HTR-8/SVneo (cell line): ENCODE measurements around the gene KRTAP10-3.
"Not testable (repeated sequence)": the region's sequence is repeated elsewhere in the genome, so short reads cannot be mapped to it uniquely, and the experiment has no call there.

Experiments used
- DNase-seq: peaks from one replicate; pipeline ENCODE4 v3.0.0; 2011; ENCODE audit warnings: low spot score, mixed read lengths; ENCODE audit not compliant: insufficient read length
- FAIRE-seq: peaks from 2 replicates; lab custom pipeline; 2011; peaks lifted over from hg19 to GRCh38; lab: Jason Lieb, UNC

Gene KRTAP10-3

GRCh38 chr21:44590897-44591800 lies 32.6 kb upstream of the KRTAP10-3 start:
- not testable (repeated sequence) for DNase-seq, FAIRE-seq

- FAIRE-seq (no peak), DNase-seq (no peak)
Observed at GRCh38 chr21:44590311-44590721, 31.7 kb upstream of the KRTAP10-3 start.

- FAIRE-seq, result no peak
- no peak for DNase-seq
Observed at GRCh38 chr21:44589586-44590305, 31.2 kb upstream of the KRTAP10-3 start.

GRCh38 chr21:44589094-44589493 lies 30.5 kb upstream of the KRTAP10-3 start:
- no peak for DNase-seq
- FAIRE-seq, result no peak

- FAIRE-seq (no peak), DNase-seq (no peak)
Observed at GRCh38 chr21:44585892-44586291, 27.3 kb upstream of the KRTAP10-3 start.

GRCh38 chr21:44583800-44584147 lies 25.2 kb upstream of the KRTAP10-3 start:
- DNase-seq (no peak), FAIRE-seq (no peak)

GRCh38 chr21:44583089-44583799 lies 24.6 kb upstream of the KRTAP10-3 start:
- DNase-seq, result no peak
- no peak for FAIRE-seq

GRCh38 chr21:44582055-44582454 lies 23.5 kb upstream of the KRTAP10-3 start:
- DNase-seq (no peak), FAIRE-seq (no peak)

GRCh38 chr21:44581158-44581557 lies 22.6 kb upstream of the KRTAP10-3 start:
- DNase-seq (no peak), FAIRE-seq (no peak)

- not testable (repeated sequence) for DNase-seq, FAIRE-seq
Observed at GRCh38 chr21:44580231-44580821, 21.7 kb upstream of the KRTAP10-3 start, which contains the start of gene KRTAP10-5. Gene KRTAP10-5, minus strand, starts transcription at chr21:44580604. Its CDS starts 26 bp downstream, at chr21:44580578.

GRCh38 chr21:44579833-44580144 lies 21.2 kb upstream of the KRTAP10-3 start:
- no peak for DNase-seq
- FAIRE-seq, result no peak

GRCh38 chr21:44579056-44579832 lies 20.6 kb upstream of the KRTAP10-3 start:
- DNase-seq, result no peak
- no peak for FAIRE-seq

GRCh38 chr21:44578371-44579055 lies 19.9 kb upstream of the KRTAP10-3 start:
- no peak for DNase-seq
- no peak for FAIRE-seq

- DNase-seq, result no peak
- FAIRE-seq, result no peak
Observed at GRCh38 chr21:44576025-44576420, 17.4 kb upstream of the KRTAP10-3 start.

GRCh38 chr21:44575307-44576024 lies 16.9 kb upstream of the KRTAP10-3 start:
- no peak for FAIRE-seq
- no peak for DNase-seq

- DNase-seq (no peak), FAIRE-seq (no peak)
Observed at GRCh38 chr21:44574457-44575306, 16.1 kb upstream of the KRTAP10-3 start.

- not testable (repeated sequence) for FAIRE-seq, DNase-seq
Observed at GRCh38 chr21:44573630-44574456, 15.2 kb upstream of the KRTAP10-3 start, which contains the start of gene KRTAP10-4. Gene KRTAP10-4, plus strand, starts transcription at chr21:44573729. Its CDS starts 30 bp downstream, at chr21:44573759.
